ENCODE measurements around the gene AACS. TPM values are rescaled to one million over a fixed set of nuclear protein-coding genes. Genes with fewer than 3 reads are reported as not detected.

The AACS gene
- total RNA-seq, 6 experiments from 2014 or later = 3.2 to 11.3 (median 4.8) TPM

DNA sequence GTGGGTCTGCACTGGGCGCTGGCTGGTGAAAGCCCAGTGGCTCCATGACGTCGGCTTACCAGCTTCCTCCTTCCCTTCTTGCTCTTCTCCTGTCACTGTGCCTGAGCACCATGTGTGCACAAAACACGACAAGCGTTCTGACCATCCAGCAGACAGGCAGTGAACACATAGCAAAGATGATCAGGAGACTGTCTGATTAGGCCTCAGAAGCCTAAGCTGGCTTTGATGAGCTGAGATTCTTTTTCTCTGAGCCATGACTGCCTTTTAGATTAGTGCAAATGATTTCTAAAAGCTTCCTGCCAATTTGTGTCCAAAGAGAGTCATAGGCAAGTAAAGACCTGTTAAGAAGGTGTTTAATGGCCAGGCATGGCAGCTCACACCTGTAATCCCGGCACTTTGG lies 83.1 kb downstream of the AACS start:
- ATAC-seq (no peak), DNase-seq (no peak)
- TF ChIP-seq, protein P1, sequence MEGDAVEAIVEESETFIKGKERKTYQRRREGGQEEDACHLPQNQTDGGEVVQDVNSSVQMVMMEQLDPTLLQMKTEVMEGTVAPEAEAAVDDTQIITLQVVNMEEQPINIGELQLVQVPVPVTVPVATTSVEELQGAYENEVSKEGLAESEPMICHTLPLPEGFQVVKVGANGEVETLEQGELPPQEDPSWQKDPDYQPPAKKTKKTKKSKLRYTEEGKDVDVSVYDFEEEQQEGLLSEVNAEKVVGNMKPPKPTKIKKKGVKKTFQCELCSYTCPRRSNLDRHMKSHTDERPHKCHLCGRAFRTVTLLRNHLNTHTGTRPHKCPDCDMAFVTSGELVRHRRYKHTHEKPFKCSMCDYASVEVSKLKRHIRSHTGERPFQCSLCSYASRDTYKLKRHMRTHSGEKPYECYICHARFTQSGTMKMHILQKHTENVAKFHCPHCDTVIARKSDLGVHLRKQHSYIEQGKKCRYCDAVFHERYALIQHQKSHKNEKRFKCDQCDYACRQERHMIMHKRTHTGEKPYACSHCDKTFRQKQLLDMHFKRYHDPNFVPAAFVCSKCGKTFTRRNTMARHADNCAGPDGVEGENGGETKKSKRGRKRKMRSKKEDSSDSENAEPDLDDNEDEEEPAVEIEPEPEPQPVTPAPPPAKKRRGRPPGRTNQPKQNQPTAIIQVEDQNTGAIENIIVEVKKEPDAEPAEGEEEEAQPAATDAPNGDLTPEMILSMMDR (IDR thresholded peaks at IDR 0.05) = no peak
- no peak for TF ChIP-seq POLR2A (IDR thresholded peaks at IDR 0.05)
- 82% methylated on average over 6 of the region's 6 CpGs for WGBS (ENCODE audit: insufficient coverage, low coverage, low lambda C conversion rate, missing lambda C conversion rate)
- H3K27me3 ChIP-seq = no peaks in the 10 kb centered on the region
- H3K4me3 ChIP-seq = no peak overlapping the region
- H3K4me1 ChIP-seq = no peaks in the 10 kb centered on the region
- H3K36me3 ChIP-seq = no peaks in the 10 kb centered on the region
- H3K27ac ChIP-seq = no peak overlapping the region
- intact Hi-C loops (cut with DNase I) = no loop called here
- H3K9me3 ChIP-seq = no peaks in the 10 kb centered on the region

DNA sequence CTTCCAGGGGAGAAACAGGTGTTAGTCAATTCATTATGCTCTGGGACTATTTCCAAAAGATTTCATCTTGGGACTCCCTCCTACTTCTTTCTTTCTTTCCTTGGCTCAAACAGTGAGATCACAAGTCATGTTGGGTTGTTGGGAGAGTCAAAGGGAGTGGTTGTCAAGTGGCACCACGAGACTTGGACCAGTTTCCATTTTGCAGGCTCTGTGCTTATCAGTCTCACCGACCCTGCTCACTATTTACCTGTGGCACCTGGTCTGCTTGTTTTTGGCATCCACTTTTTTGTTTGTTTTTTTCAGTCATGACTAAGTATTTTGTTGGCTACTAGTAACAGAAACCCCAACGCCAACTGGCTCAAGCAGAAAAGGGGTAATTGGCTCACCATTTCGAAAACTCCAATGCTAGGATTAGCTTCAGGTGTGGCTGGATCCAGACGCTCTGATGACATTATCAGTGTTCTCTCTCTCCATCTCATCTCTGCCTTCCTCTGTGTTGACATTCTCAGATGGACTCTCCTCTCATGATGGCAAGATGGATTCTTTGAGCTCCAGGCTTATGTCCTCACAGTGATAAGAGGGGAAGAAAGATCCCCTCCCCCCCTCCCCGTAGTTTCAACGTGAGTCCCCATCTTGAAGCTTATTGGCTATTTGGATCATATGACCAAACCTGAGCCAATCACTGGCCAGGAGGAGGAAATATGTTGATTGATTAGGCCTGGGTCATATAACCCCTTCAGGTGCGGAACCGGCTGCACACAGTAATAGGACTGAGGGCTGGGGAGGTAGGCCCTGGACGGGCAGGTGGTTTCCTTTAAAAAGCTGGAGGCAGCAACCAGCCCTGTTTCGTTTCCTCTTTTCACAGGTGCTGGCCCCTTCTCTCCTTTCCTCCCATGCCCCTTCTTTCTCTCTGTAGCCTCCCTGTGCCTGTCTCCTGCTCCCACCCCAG lies 84.2 kb downstream of the AACS start:
- H3K9me3 ChIP-seq = no peaks in the 10 kb centered on the region
- 52% methylated on average over 8 of the region's 11 CpGs for WGBS (ENCODE audit: insufficient coverage, low coverage, low lambda C conversion rate, missing lambda C conversion rate)
- DNase-seq (no peak), ATAC-seq (no peak)
- TF ChIP-seq, protein P1 (IDR thresholded peaks at IDR 0.05) = no peak
- no peak for TF ChIP-seq POLR2A (IDR thresholded peaks at IDR 0.05)
- no peaks in the 10 kb centered on the region for H3K27me3 ChIP-seq
- no peaks in the 10 kb centered on the region for H3K36me3 ChIP-seq
- H3K27ac ChIP-seq = no peak overlapping the region
- H3K4me1 ChIP-seq = no peaks in the 10 kb centered on the region
- intact Hi-C loops (cut with DNase I) = no loop called here
- H3K4me3 ChIP-seq = no peak overlapping the region

DNA sequence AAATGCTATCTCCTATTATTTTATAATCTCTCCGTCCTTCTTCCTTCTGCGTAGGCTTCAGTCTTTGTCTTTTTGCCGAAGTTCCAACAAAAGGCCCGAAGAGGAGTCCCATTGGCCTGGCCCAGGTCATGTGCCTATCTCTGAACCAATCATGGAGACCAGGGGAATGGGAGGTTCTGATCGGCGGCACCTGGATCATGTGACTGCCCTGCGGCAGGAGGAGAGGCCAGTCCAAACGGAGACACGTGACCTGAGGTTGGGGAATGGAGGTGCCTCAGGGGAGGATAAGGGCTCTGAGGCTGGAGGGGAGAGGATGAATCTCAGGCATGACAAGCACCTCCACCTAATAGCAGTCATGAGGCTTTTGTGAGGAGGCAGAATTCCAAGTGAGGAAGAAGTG lies 86.0 kb downstream of the AACS start:
- 86% methylated on average over 8 of the region's 9 CpGs for WGBS (ENCODE audit: insufficient coverage, low coverage, low lambda C conversion rate, missing lambda C conversion rate)
- DNase-seq (no peak), ATAC-seq (no peak)
- no peak overlapping the region for H3K4me3 ChIP-seq
- TF ChIP-seq POLR2A (IDR thresholded peaks at IDR 0.05) = no peak
- TF ChIP-seq, protein P1 (IDR thresholded peaks at IDR 0.05) = no peak
- H3K27me3 ChIP-seq = no peaks in the 10 kb centered on the region
- no peaks in the 10 kb centered on the region for H3K36me3 ChIP-seq
- no peaks in the 10 kb centered on the region for H3K4me1 ChIP-seq
- intact Hi-C loops (cut with DNase I) = no loop called here
- no peaks in the 10 kb centered on the region for H3K9me3 ChIP-seq
- H3K27ac ChIP-seq = no peak overlapping the region

DNA sequence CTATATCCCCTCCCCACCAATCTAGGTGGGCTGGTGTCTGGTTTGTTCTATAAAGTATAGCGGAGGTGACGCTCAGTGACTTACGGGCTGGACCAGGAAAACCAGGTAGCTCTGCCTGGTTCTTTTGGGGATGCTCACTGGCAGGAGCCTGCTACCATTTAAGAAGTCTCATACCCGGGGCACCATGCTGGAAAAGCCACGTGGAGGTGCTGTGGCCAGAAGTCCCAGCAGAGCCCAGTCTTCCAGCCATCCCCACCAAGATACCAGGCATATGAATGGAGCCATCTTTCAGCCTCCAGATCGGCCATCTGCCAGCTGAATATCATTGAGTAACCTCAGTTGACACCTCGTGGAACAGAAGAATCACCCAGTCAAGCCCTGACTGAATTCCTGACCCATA lies 87.2 kb downstream of the AACS start:
- DNase-seq (no peak), ATAC-seq (no peak)
- H3K27me3 ChIP-seq = no peaks in the 10 kb centered on the region
- TF ChIP-seq POLR2A (IDR thresholded peaks at IDR 0.05) = no peak
- TF ChIP-seq, protein P1 (IDR thresholded peaks at IDR 0.05) = no peak
- no peaks in the 10 kb centered on the region for H3K36me3 ChIP-seq
- no peaks in the 10 kb centered on the region for H3K9me3 ChIP-seq
- no peak overlapping the region for H3K27ac ChIP-seq
- intact Hi-C loops (cut with DNase I) = no loop called here
- 57% methylated on average over 2 of the region's 7 CpGs for WGBS (ENCODE audit: insufficient coverage, low coverage, low lambda C conversion rate, missing lambda C conversion rate)
- no peaks in the 10 kb centered on the region for H3K4me1 ChIP-seq
- H3K4me3 ChIP-seq = no peak overlapping the region

Measured in right lobe of liver (tissue), 6 donors.